GM18498 (cell line): Measurements from ENCODE around the gene PDXP.
A peak's percentile ranks its signal among the peaks of the same experiment; 100 is the strongest.
"Not testable (repeated sequence)": the region's sequence is repeated elsewhere in the genome, so short reads cannot be mapped to it uniquely, and the experiment has no call there.

Experiments used
- ATAC-seq: cut with Tn5 transposase; IDR thresholded peaks from one replicate; pipeline ENCODE4 v1.9.1; 2021; ENCODE audit warnings: mild to moderate bottlenecking, moderate library complexity; ENCODE audit not compliant: unreplicated experiment

Gene PDXP

GRCh38 chr22:37672920-37673455 is 14.5 kb downstream of the PDXP start:
- no peak for ATAC-seq

- no peak for ATAC-seq
These were observed 15.7 kb downstream of the PDXP start for GRCh38 chr22:37674248-37674647.

GRCh38 chr22:37674951-37675929 is 16.7 kb downstream of the PDXP start, which contains the start of gene LGALS1:
TSS of gene LGALS1 (plus strand) at chr22:37675636. CDS start at chr22:37675703, 67 bp downstream.
- peak; percentile 45 for ATAC-seq

- peak; percentile 1 for ATAC-seq
These were observed 17.6 kb downstream of the PDXP start for GRCh38 chr22:37675930-37676735.

- ATAC-seq: peak; percentile 53
These were observed 18.4 kb downstream of the PDXP start for GRCh38 chr22:37676736-37677492.

- ATAC-seq: no peak
These were observed 19.0 kb downstream of the PDXP start for GRCh38 chr22:37677493-37677974.

- ATAC-seq: no peak
These were observed 19.8 kb downstream of the PDXP start for GRCh38 chr22:37678372-37678771.

- no peak for ATAC-seq
These were observed 21.1 kb downstream of the PDXP start for GRCh38 chr22:37679670-37680069.

- no peak for ATAC-seq
These were observed 21.8 kb downstream of the PDXP start for GRCh38 chr22:37680191-37680851.

GRCh38 chr22:37681001-37681424 is 22.5 kb downstream of the PDXP start:
- no peak for ATAC-seq

- ATAC-seq: no peak
These were observed 23.1 kb downstream of the PDXP start for GRCh38 chr22:37681556-37682049.

GRCh38 chr22:37684803-37685615 is 26.5 kb downstream of the PDXP start:
- no peak for ATAC-seq

- ATAC-seq: peak; percentile 77
These were observed 27.8 kb downstream of the PDXP start, which contains the start of gene NOL12 for GRCh38 chr22:37686002-37686982. TSS of gene NOL12 (plus strand) at chr22:37686343. CDS start at chr22:37686393, 50 bp downstream.

- no peak for ATAC-seq
These were observed 31.9 kb downstream of the PDXP start for GRCh38 chr22:37690407-37690806.

GRCh38 chr22:37690901-37691504 is 32.5 kb downstream of the PDXP start:
- ATAC-seq: no peak

GRCh38 chr22:37692627-37693285 is 34.2 kb downstream of the PDXP start:
- ATAC-seq: no peak

- ATAC-seq: not testable (repeated sequence)
These were observed 35.6 kb downstream of the PDXP start for GRCh38 chr22:37694131-37694530.
